MM.1S (cell line): Measurements from ENCODE around the gene ZSCAN30.

Experiments
- DNase-seq: peaks from one replicate; pipeline ENCODE4 v3.0.0-alpha.2; 2015
- H2AFZ ChIP-seq: fragments of 300-600 bp; sonication (generic); 2 replicates; pipeline ENCODE4 v1.6.0; 2016; ENCODE audit warnings: antibody characterized with exemption, low read length
- H3F3A ChIP-seq: fragments of 300-600 bp; sonication (generic); 2 replicates; pipeline ENCODE4 v1.6.1; 2016; ENCODE audit warnings: mild to moderate bottlenecking, antibody characterized with exemption, low read length, moderate library complexity, mixed read lengths; ENCODE audit not compliant: insufficient read depth
- H3K27ac ChIP-seq: fragments of 300-600 bp; sonication (generic); 2 replicates; pipeline ENCODE4 v1.5.1; 2016; ENCODE audit warnings: mild to moderate bottlenecking, low read length
- H3K27me3 ChIP-seq: fragments of 300-600 bp; sonication (generic); replicated peaks from 2 replicates; pipeline ENCODE4 v1.6.0; 2016; ENCODE audit warnings: low read length; ENCODE audit not compliant: insufficient read depth
- H3K36me3 ChIP-seq: fragments of 300-600 bp; sonication (generic); replicated peaks from 2 replicates; pipeline ENCODE4 v1.6.1; 2016; ENCODE audit warnings: mild to moderate bottlenecking, low read length, mixed read lengths; ENCODE audit not compliant: insufficient read depth
- H3K4me1 ChIP-seq: fragments of 300-600 bp; sonication (generic); 2 replicates; pipeline ENCODE4 v1.6.1; 2016; ENCODE audit warnings: low read length, mixed read lengths
- H3K4me2 ChIP-seq: fragments of 300-600 bp; sonication (generic); 2 replicates; pipeline ENCODE4 v1.6.0; 2016; ENCODE audit warnings: low read depth, low read length
- H3K4me3 ChIP-seq: fragments of 300-600 bp; sonication (generic); 2 replicates; pipeline ENCODE4 v1.5.1; 2016; ENCODE audit warnings: low read length, mixed read lengths
- H3K79me2 ChIP-seq: fragments of 300-600 bp; sonication (generic); 2 replicates; pipeline ENCODE4 v1.6.1; 2016; ENCODE audit warnings: mixed run types, low read length, mixed read lengths
- H3K9ac ChIP-seq: fragments of 300-600 bp; sonication (generic); 2 replicates; pipeline ENCODE4 v1.6.1; 2016; ENCODE audit warnings: low read length, mixed read lengths
- H3K9me2 ChIP-seq: fragments of 300-600 bp; sonication (generic); replicated peaks from 2 replicates; pipeline ENCODE4 v1.6.1; 2016; ENCODE audit warnings: mild to moderate bottlenecking, low read length, mixed read lengths; ENCODE audit not compliant: insufficient read depth
- H3K9me3 ChIP-seq: fragments of 300-600 bp; sonication (generic); replicated peaks from 2 replicates; pipeline ENCODE4 v1.6.1; 2016; ENCODE audit warnings: mild to moderate bottlenecking, low read length, mixed read lengths; ENCODE audit not compliant: insufficient read depth
- H4K20me1 ChIP-seq: fragments of 300-600 bp; sonication (generic); 2 replicates; pipeline ENCODE4 v1.6.1; 2016; ENCODE audit warnings: mild to moderate bottlenecking, low read length, moderate library complexity, mixed read lengths; ENCODE audit not compliant: insufficient read depth
- CTCF ChIP-seq: fragments of 300-600 bp; sonication (generic); IDR thresholded peaks from 2 replicates; pipeline ENCODE4 v1.5.1; 2016; ENCODE audit warnings: antibody characterized with exemption, low read length, mixed read lengths
- EZH2 ChIP-seq: fragments of 300-600 bp; sonication (generic); optimal IDR thresholded peaks from 2 replicates; pipeline ENCODE3; 2017; ENCODE audit warnings: low read depth, mild to moderate bottlenecking, antibody characterized with exemption, low read length, mixed read lengths
- EZH2phosphoT487 ChIP-seq: fragments of 300-600 bp; sonication (generic); IDR thresholded peaks from 2 replicates; pipeline ENCODE4 v1.6.1; 2018; ENCODE audit warnings: antibody characterized with exemption, low read length

The ZSCAN30 gene

GRCh38 chr18:35334821-35335220 lies 44.8 kb upstream of the ZSCAN30 start:
- no peak for TF ChIP-seq EZH2phosphoT487
- Histone ChIP-seq H3K36me3 (peaks cover 22% of the 10 kb centered on the region; the same call in 1 of the 2 replicates), H2AFZ (no peak overlapping the region), H3K4me1 (no peaks in the 10 kb centered on the region), H3K4me3 (no peak overlapping the region), H3K9me2 (no peaks in the 10 kb centered on the region), H3K9ac (no peak overlapping the region), H3K9me3 (no peaks in the 10 kb centered on the region), H3K27ac (no peak overlapping the region), H3F3A (no peaks in the 10 kb centered on the region; the same call in 1 of the 2 replicates), H3K79me2 (peaks cover 16% of the 10 kb centered on the region), H4K20me1 (no peaks in the 10 kb centered on the region; the same call in 1 of the 2 replicates), H3K27me3 (no peaks in the 10 kb centered on the region), H3K4me2 (no peak overlapping the region)
- no peak for DNase-seq

- TF ChIP-seq EZH2phosphoT487 = no peak
- no peak for TF ChIP-seq EZH2
- TF ChIP-seq CTCF = no peak
- H3K27me3 ChIP-seq = no peaks in the 10 kb centered on the region
- H3K4me3 ChIP-seq = no peak overlapping the region
- H2AFZ ChIP-seq = no peak overlapping the region
- no peaks in the 10 kb centered on the region; the same call in 1 of the 2 replicates for H4K20me1 ChIP-seq
- no peak for DNase-seq
- H3K9me3 ChIP-seq = no peaks in the 10 kb centered on the region
- no peaks in the 10 kb centered on the region for H3K9me2 ChIP-seq
- H3K9ac ChIP-seq = no peak overlapping the region
- peaks cover 10% of the 10 kb centered on the region for H3K79me2 ChIP-seq
- no peaks in the 10 kb centered on the region for H3K4me1 ChIP-seq
- no peak overlapping the region for H3K4me2 ChIP-seq
- H3K36me3 ChIP-seq = peaks cover 16% of the 10 kb centered on the region; the same call in 1 of the 2 replicates
- no peaks in the 10 kb centered on the region; the same call in 1 of the 2 replicates for H3F3A ChIP-seq
- no peak overlapping the region for H3K27ac ChIP-seq
Measured at GRCh38 chr18:35334212-35334611, 44.2 kb upstream of the ZSCAN30 start.

GRCh38 chr18:35331367-35332087 lies 41.5 kb upstream of the ZSCAN30 start:
- H3K27me3 ChIP-seq = no peaks in the 10 kb centered on the region; the same call in 1 of the 2 replicates
- DNase-seq = no peak
- H3K4me1 ChIP-seq = no peaks in the 10 kb centered on the region
- no peaks in the 10 kb centered on the region for H3K9me3 ChIP-seq
- H3K9ac ChIP-seq = no peak overlapping the region
- no peak overlapping the region for H3K4me3 ChIP-seq
- TF ChIP-seq EZH2phosphoT487 (no peak), CTCF (no peak)
- H3K36me3 ChIP-seq = peaks cover 9% of the 10 kb centered on the region; the same call in 1 of the 2 replicates
- no peak overlapping the region for H3K4me2 ChIP-seq
- no peaks in the 10 kb centered on the region; the same call in 1 of the 2 replicates for H3F3A ChIP-seq
- no peaks in the 10 kb centered on the region for H3K9me2 ChIP-seq
- H3K27ac ChIP-seq = no peak overlapping the region
- no peak overlapping the region for H2AFZ ChIP-seq
- no peaks in the 10 kb centered on the region for H3K79me2 ChIP-seq
- no peaks in the 10 kb centered on the region; the same call in 1 of the 2 replicates for H4K20me1 ChIP-seq

DNA sequence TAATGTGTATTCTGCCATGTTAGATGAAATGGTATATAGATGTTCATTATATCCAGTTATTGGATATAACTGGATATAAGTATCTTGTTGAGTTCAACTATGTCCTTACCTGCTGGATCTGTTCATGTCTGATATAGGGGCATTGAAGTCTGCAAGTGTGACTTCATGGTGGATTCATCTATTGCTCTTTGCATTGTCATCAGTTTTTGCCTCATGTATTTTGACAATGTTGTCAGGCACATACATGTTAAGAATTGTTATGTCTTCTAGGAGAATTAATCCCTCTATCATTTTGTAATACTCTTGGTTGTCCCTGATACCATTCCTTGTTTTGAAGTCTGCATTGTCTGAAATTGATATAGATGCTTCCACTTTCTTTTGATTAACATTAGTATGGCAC lies 38.8 kb upstream of the ZSCAN30 start:
- H3F3A ChIP-seq = no peaks in the 10 kb centered on the region; the same call in 1 of the 2 replicates
- no peaks in the 10 kb centered on the region; the same call in 1 of the 2 replicates for H3K36me3 ChIP-seq
- no peak for DNase-seq
- no peaks in the 10 kb centered on the region for H3K4me1 ChIP-seq
- no peaks in the 10 kb centered on the region; the same call in 1 of the 2 replicates for H3K27me3 ChIP-seq
- H3K9me3 ChIP-seq = no peaks in the 10 kb centered on the region
- H3K79me2 ChIP-seq = no peaks in the 10 kb centered on the region
- no peak overlapping the region for H3K4me2 ChIP-seq
- TF ChIP-seq EZH2 (no peak), EZH2phosphoT487 (no peak), CTCF (no peak)
- no peak overlapping the region for H3K9ac ChIP-seq
- H4K20me1 ChIP-seq = no peaks in the 10 kb centered on the region; the same call in 1 of the 2 replicates
- H3K4me3 ChIP-seq = no peak overlapping the region
- H3K27ac ChIP-seq = no peak overlapping the region
- no peak overlapping the region for H2AFZ ChIP-seq
- no peaks in the 10 kb centered on the region for H3K9me2 ChIP-seq
